Dermis blood vessel endothelial cell (primary cell): ENCODE data around the gene PEF1. TPM values are rescaled to one million over a fixed set of nuclear protein-coding genes. Genes with fewer than 3 reads are reported as not detected.

Source experiments
- DNase-seq: peaks from one replicate; pipeline ENCODE4 v3.0.0; 2010
- total RNA-seq: library from RNA; depleted of rRNA; stranded (reverse); fragments of >200 nt; gene quantifications from 2 replicates; pipeline ENCODE4 v1.2.3, GENCODE V29; 2014

PEF1 gene
- total RNA-seq, result 145 and 159 TPM in 2 replicates

GRCh38 chr1:31644560-31645273, at the start of gene PEF1:
TSS of gene PEF1 (minus strand) at chr1:31644876. CDS start at chr1:31644864, 12 bp downstream.
- peak; percentile 99 for DNase-seq

- no peak for DNase-seq
Measured at GRCh38 chr1:31693231-31693630, 48.6 kb upstream of the PEF1 start.

- DNase-seq, result no peak
Measured at GRCh38 chr1:31691951-31692350, 47.3 kb upstream of the PEF1 start.

- no peak for DNase-seq
Measured at GRCh38 chr1:31691446-31691845, 46.8 kb upstream of the PEF1 start.

GRCh38 chr1:31690921-31691320, 46.2 kb upstream of the PEF1 start:
- no peak for DNase-seq

GRCh38 chr1:31689854-31690253, 45.2 kb upstream of the PEF1 start:
- DNase-seq, result peak; percentile 79

- DNase-seq, result no peak
Measured at GRCh38 chr1:31689379-31689778, 44.7 kb upstream of the PEF1 start.

- no peak for DNase-seq
Measured at GRCh38 chr1:31688233-31688918, 43.7 kb upstream of the PEF1 start.

GRCh38 chr1:31687601-31688000, 42.9 kb upstream of the PEF1 start:
- DNase-seq, result no peak

- DNase-seq, result no peak
Measured at GRCh38 chr1:31685795-31686194, 41.1 kb upstream of the PEF1 start.

- DNase-seq, result peak; percentile 32
Measured at GRCh38 chr1:31683997-31684396, 39.3 kb upstream of the PEF1 start.

- no peak for DNase-seq
Measured at GRCh38 chr1:31681415-31681814, 36.7 kb upstream of the PEF1 start.

- no peak for DNase-seq
Measured at GRCh38 chr1:31679676-31680230, 35.1 kb upstream of the PEF1 start.

GRCh38 chr1:31679091-31679490, 34.4 kb upstream of the PEF1 start:
- no peak for DNase-seq

- DNase-seq, result no peak
Measured at GRCh38 chr1:31678681-31679080, 34.0 kb upstream of the PEF1 start.

GRCh38 chr1:31677949-31678348, 33.3 kb upstream of the PEF1 start:
- DNase-seq, result no peak

GRCh38 chr1:31677401-31677800, 32.7 kb upstream of the PEF1 start:
- DNase-seq, result no peak

- no peak for DNase-seq
Measured at GRCh38 chr1:31675756-31676155, 31.1 kb upstream of the PEF1 start.

- DNase-seq, result no peak
Measured at GRCh38 chr1:31675161-31675560, 30.5 kb upstream of the PEF1 start.

- DNase-seq, result no peak
Measured at GRCh38 chr1:31674626-31675025, 29.9 kb upstream of the PEF1 start.

- DNase-seq, result no peak
Measured at GRCh38 chr1:31673433-31673832, 28.8 kb upstream of the PEF1 start.

- DNase-seq, result no peak
Measured at GRCh38 chr1:31672986-31673385, 28.3 kb upstream of the PEF1 start.

- DNase-seq, result no peak
Measured at GRCh38 chr1:31671561-31672201, 27.0 kb upstream of the PEF1 start.

GRCh38 chr1:31671147-31671546, 26.5 kb upstream of the PEF1 start:
- DNase-seq, result no peak
